B cell (primary cell): Measurements from ENCODE around the gene ABCA13. TPM values are rescaled to one million over a fixed set of nuclear protein-coding genes. Genes with fewer than 3 reads are reported as not detected.

Source experiments
- ATAC-seq: fragments of 200-7000 bp; cut with Tn5 transposase; one replicate; pipeline ENCODE4 v1.10.0; 2021; ENCODE audit warnings: low read depth, mild to moderate bottlenecking, moderate number of reproducible peaks, moderate library complexity
- CTCF ChIA-PET: fragments of 350-600 bp; sonication (Branson Sonifier 250); formaldehyde crosslinking; loops from one replicate; lab custom pipeline; 2021; ENCODE audit warnings: antibody characterized with exemption, inconsistent platforms; lab: Charles Lee
- POLR2A ChIA-PET: fragments of 350-600 bp; sonication (Branson Sonifier 250); formaldehyde crosslinking; loops from one replicate; lab custom pipeline; 2021; ENCODE audit warnings: antibody characterized with exemption; lab: Charles Lee
- DNase-seq: peaks from one replicate; pipeline ENCODE4 v3.0.0; 2013
- H2AFZ ChIP-seq: 2 replicates; pipeline ENCODE4 v1.6.1; 2012; ENCODE audit warnings: mild to moderate bottlenecking, low read depth, low read length; ENCODE audit not compliant: insufficient read depth, poor library complexity, severe bottlenecking
- H3K27ac ChIP-seq, 2 donors: 1 replicate in 1 of 2; 2 replicates in 1 of 2; pipeline ENCODE4 v1.5.1; 2012 to 2013; ENCODE audit warnings: low read length in 2 of 2, mild to moderate bottlenecking in 2 of 2, moderate library complexity in 1 of 2
- H3K27me3 ChIP-seq, 4 experiments: fragments of 200-600 bp in 1 of 4; sonication (generic) in 1 of 4; replicated peaks in 1 of 4; 1 replicate in 2 of 4; 2 replicates in 2 of 4; pipeline versions ENCODE4 v1.6.1 to v1.7.0; 2013 to 2016; ENCODE audit warnings: low read length in 3 of 4, mild to moderate bottlenecking in 2 of 4, mixed read lengths in 1 of 4, moderate library complexity in 1 of 4; ENCODE audit not compliant: insufficient read depth in 4 of 4, control insufficient read depth in 3 of 4; ENCODE audit errors: control extremely low read depth in 1 of 4
- H3K36me3 ChIP-seq, 2 experiments: replicated peaks in 1 of 2; 1 replicate in 1 of 2; 2 replicates in 1 of 2; pipeline versions ENCODE4 v1.6.1 to v1.7.1; 2013; ENCODE audit warnings: low read length in 1 of 2; ENCODE audit not compliant: insufficient read depth in 2 of 2, control insufficient read depth in 1 of 2; ENCODE audit errors: control extremely low read depth in 1 of 2, extremely low read depth in 1 of 2
- H3K4me1 ChIP-seq, 2 donors: fragments of 200-600 bp in 1 of 2; sonication (generic) in 1 of 2; 1 replicate in 1 of 2; 2 replicates in 1 of 2; pipeline versions ENCODE4 v1.5.1 to v1.6.1; 2013 to 2017; ENCODE audit warnings: low read length in 2 of 2; ENCODE audit not compliant: control insufficient read depth in 2 of 2, insufficient read depth in 2 of 2
- H3K4me2 ChIP-seq: replicated peaks from 2 replicates; pipeline ENCODE3; 2012; ENCODE audit warnings: mild to moderate bottlenecking, low read depth, low read length; ENCODE audit not compliant: poor library complexity, severe bottlenecking
- H3K4me3 ChIP-seq, 5 experiments: fragments of 200-600 bp in 1 of 5; sonication (generic) in 1 of 5; 1 replicate in 3 of 5; 2 replicates in 2 of 5; pipeline versions ENCODE4 v1.5.1 to v1.7.0; 2011 to 2016; ENCODE audit warnings: low read length in 4 of 5, mild to moderate bottlenecking in 4 of 5, low read depth in 2 of 5, control low read depth in 1 of 5, moderate library complexity in 1 of 5; ENCODE audit not compliant: insufficient read depth in 1 of 5; ENCODE audit errors: control extremely low read depth in 1 of 5, extremely low read depth in 1 of 5
- H3K79me2 ChIP-seq: fragments of 200-600 bp; sonication (generic); one replicate; pipeline ENCODE4 v1.6.0; 2016; ENCODE audit warnings: low read length; ENCODE audit not compliant: control insufficient read depth, insufficient read depth
- H3K9ac ChIP-seq: fragments of 200-600 bp; sonication (generic); 2 replicates; pipeline ENCODE4 v1.6.1; 2017; ENCODE audit warnings: mild to moderate bottlenecking, low read length, moderate library complexity
- H3K9me3 ChIP-seq, 3 donors: one replicate each; pipeline versions ENCODE4 v1.6.1 to v1.7.1; 2013; ENCODE audit warnings: low read length in 2 of 3; ENCODE audit not compliant: control insufficient read depth in 2 of 3, insufficient read depth in 1 of 3; ENCODE audit errors: control extremely low read depth in 1 of 3
- H4K20me1 ChIP-seq: 2 replicates; pipeline ENCODE4 v1.6.0; 2012; ENCODE audit warnings: mild to moderate bottlenecking, low read length; ENCODE audit not compliant: insufficient read depth, control insufficient read depth, poor library complexity, severe bottlenecking
- H3K27ac Mint-ChIP-seq: one replicate; pipeline ENCODE4 v1.8.0; 2021; ENCODE audit warnings: mixed read lengths
- H3K27me3 Mint-ChIP-seq: one replicate; pipeline ENCODE4 v1.8.0; 2021; ENCODE audit warnings: mixed read lengths
- H3K4me1 Mint-ChIP-seq: one replicate; pipeline ENCODE4 v1.8.0; 2021; ENCODE audit warnings: mixed read lengths
- H3K4me3 Mint-ChIP-seq: one replicate; pipeline ENCODE4 v1.8.0; 2021; ENCODE audit warnings: mixed read lengths
- H3K9me3 Mint-ChIP-seq: one replicate; pipeline ENCODE4 v1.8.0; 2022; ENCODE audit warnings: mixed read lengths; ENCODE audit not compliant: insufficient read depth
- EZH2 ChIP-seq: IDR thresholded peaks from 2 replicates; pipeline ENCODE4 v1.6.1; 2012; ENCODE audit warnings: borderline replicate concordance, low read depth, mild to moderate bottlenecking, moderate library complexity, low read length; ENCODE audit not compliant: insufficient read depth, poor library complexity, severe bottlenecking
- WGBS: methylation state at CpG from one replicate; pipeline ENCODE4 v1.1.5; 2013; ENCODE audit warnings: missing lambda C conversion rate; ENCODE audit not compliant: insufficient coverage; 5-methylcytosine and 5-hydroxymethylcytosine counted together
- intact Hi-C: fragments of 100-400 bp; cut with micrococcal nuclease; formaldehyde crosslinking; loops from one replicate; pipeline ENCODE4 v1.10.0; 2022
- polyA plus RNA-seq: library from polyadenylated mRNA; depleted of rRNA; stranded (reverse); fragments of >200 nt; gene quantifications from 2 replicates; pipeline ENCODE4 v1.2.3, GENCODE V29; 2012
- total RNA-seq, 2 donors: library from RNA; stranded (reverse); fragments of 120-200 nt in 1 of 2; gene quantifications; 1 replicate in 1 of 2; 2 replicates in 1 of 2; pipeline versions ENCODE4 v1.2.3 to v1.2.4, GENCODE V29; 2013 to 2022
- TF ChIP-seq, protein P1 (sequence below): fragments of 200-600 bp; IDR thresholded peaks from one replicate; pipeline ENCODE4 v1.8.0; 2022; ENCODE audit warnings: antibody characterized with exemption, mild to moderate bottlenecking

Gene ABCA13
- total and polyA plus RNA-seq, 2 donors (not counting 1 experiment from before 2014, with no cell fraction given): not detected

DNA sequence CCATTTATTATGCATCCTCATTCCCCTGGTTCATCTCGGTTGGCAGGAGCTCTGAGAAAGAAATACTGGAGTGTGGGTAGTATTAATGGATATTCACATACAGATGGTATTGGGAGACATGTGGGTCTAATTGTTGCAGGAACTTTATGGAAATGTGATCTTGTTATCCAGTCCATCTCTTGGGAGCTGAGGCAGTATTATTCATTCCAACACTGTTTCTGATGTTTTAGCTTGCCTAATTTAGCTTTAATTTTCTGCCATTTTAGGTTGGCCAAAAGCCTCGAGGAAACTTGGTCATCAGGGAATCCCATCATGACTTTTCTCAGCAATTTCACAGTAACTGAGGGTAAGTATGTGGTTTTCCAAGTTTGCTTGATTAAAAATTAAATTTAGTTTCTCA is 125.7 kb downstream of the ABCA13 start:
- POLR2A ChIA-PET: no interaction called here
- Histone ChIP-seq H3K36me3 (no peaks in the 10 kb centered on the region), H3K79me2 (no peaks in the 10 kb centered on the region), H3K27me3 (no peaks in the 10 kb centered on the region), H3K9ac (no peak overlapping the region), H3K4me3 (no peak overlapping the region), H2AFZ (no peak overlapping the region), H3K4me2 (no peak overlapping the region), H4K20me1 (no peaks in the 10 kb centered on the region), H3K9me3 (no peaks in the 10 kb centered on the region), H3K4me1 (no peaks in the 10 kb centered on the region), H3K27ac (no peak overlapping the region)
- no peaks in the 10 kb centered on the region for H3K27me3 Mint-ChIP-seq
- intact Hi-C loops: no loop called here
- no CpG with 5 or more reads among the region's 2 CpGs for WGBS
- no peaks in the 10 kb centered on the region for H3K4me1 Mint-ChIP-seq
- ATAC-seq (no peak), DNase-seq (no peak)
- TF ChIP-seq, protein P1, sequence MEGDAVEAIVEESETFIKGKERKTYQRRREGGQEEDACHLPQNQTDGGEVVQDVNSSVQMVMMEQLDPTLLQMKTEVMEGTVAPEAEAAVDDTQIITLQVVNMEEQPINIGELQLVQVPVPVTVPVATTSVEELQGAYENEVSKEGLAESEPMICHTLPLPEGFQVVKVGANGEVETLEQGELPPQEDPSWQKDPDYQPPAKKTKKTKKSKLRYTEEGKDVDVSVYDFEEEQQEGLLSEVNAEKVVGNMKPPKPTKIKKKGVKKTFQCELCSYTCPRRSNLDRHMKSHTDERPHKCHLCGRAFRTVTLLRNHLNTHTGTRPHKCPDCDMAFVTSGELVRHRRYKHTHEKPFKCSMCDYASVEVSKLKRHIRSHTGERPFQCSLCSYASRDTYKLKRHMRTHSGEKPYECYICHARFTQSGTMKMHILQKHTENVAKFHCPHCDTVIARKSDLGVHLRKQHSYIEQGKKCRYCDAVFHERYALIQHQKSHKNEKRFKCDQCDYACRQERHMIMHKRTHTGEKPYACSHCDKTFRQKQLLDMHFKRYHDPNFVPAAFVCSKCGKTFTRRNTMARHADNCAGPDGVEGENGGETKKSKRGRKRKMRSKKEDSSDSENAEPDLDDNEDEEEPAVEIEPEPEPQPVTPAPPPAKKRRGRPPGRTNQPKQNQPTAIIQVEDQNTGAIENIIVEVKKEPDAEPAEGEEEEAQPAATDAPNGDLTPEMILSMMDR: no peak
- TF ChIP-seq EZH2: no peak
- CTCF ChIA-PET: no interaction called here
- no peak overlapping the region for H3K4me3 Mint-ChIP-seq
- H3K9me3 Mint-ChIP-seq: no peaks in the 10 kb centered on the region
- H3K27ac Mint-ChIP-seq: no peak overlapping the region

DNA sequence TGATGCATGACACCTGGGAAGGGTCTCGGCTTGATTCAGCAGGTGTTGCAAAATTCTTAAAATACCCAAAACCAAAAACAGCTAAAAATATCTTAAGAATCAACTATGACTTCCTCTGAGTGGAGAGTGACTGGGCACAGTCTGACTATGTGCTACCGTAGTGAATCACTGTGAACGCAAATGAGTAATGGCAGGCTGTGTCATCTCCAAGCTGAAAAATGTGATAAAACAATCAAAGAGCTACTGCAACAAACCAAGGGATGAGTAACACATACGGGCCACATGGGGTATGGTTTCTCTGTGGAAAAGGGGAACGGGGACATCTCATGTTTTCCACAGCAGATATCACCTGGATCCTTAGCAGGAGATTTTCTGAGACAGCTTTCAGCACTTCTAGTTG is 127.5 kb downstream of the ABCA13 start:
- Mint-ChIP-seq H3K4me3 (no peak overlapping the region), H3K4me1 (no peaks in the 10 kb centered on the region), H3K27ac (no peak overlapping the region), H3K9me3 (no peaks in the 10 kb centered on the region), H3K27me3 (no peaks in the 10 kb centered on the region)
- Histone ChIP-seq H3K9me3 (no peaks in the 10 kb centered on the region), H3K4me1 (no peaks in the 10 kb centered on the region), H3K27me3 (no peaks in the 10 kb centered on the region), H3K79me2 (no peaks in the 10 kb centered on the region), H3K9ac (no peak overlapping the region), H3K4me3 (no peak overlapping the region), H2AFZ (no peak overlapping the region), H4K20me1 (no peaks in the 10 kb centered on the region), H3K36me3 (no peaks in the 10 kb centered on the region), H3K4me2 (no peak overlapping the region), H3K27ac (no peak overlapping the region)
- no peak for DNase-seq
- no peak for TF ChIP-seq EZH2
- TF ChIP-seq, protein P1: no peak
- ChIA-PET CTCF (no interaction called here), POLR2A (no interaction called here)
- no peak for ATAC-seq
- WGBS: 53% methylated on average over 2 of the region's 5 CpGs
- intact Hi-C loops: no loop called here
